Keratinocyte (primary cell): ENCODE measurements around the gene MAD1L1. TPM values are rescaled to one million over a fixed set of nuclear protein-coding genes. Genes with fewer than 3 reads are reported as not detected.

Experiments
- DNase-seq: peaks from one replicate; pipeline ENCODE4 v3.0.0-alpha.2; 2011; ENCODE audit warnings: low read depth, missing footprints, low spot score
- FAIRE-seq: peaks from 2 replicates; lab custom pipeline; 2011; peaks lifted over from hg19 to GRCh38; lab: Jason Lieb, UNC
- H2AFZ ChIP-seq: 2 replicates; pipeline ENCODE4 v1.6.0; 2012; ENCODE audit warnings: low read length, control low read depth, inconsistent platforms; ENCODE audit not compliant: control insufficient read depth
- H3K27ac ChIP-seq: 2 replicates; pipeline ENCODE4 v1.5.1; 2011; ENCODE audit warnings: low read length; ENCODE audit not compliant: control insufficient read depth, insufficient read depth
- H3K27me3 ChIP-seq: 3 replicates; pipeline ENCODE4 v1.6.0; 2011; ENCODE audit warnings: low read length; ENCODE audit not compliant: control insufficient read depth, insufficient read depth; ENCODE audit errors: extremely low read depth
- H3K36me3 ChIP-seq, 2 experiments: 2 replicates in 1 of 2; 3 replicates in 1 of 2; pipeline ENCODE4 v1.5.1; 2011; ENCODE audit warnings: low read length in 2 of 2, mild to moderate bottlenecking in 1 of 2; ENCODE audit not compliant: control insufficient read depth in 2 of 2, insufficient read depth in 2 of 2; ENCODE audit errors: extremely low read depth in 1 of 2
- H3K4me1 ChIP-seq: 3 replicates; pipeline ENCODE4 v1.5.1; 2011; ENCODE audit warnings: low read length; ENCODE audit not compliant: control insufficient read depth, insufficient read depth; ENCODE audit errors: extremely low read depth
- H3K4me2 ChIP-seq: 3 replicates; pipeline ENCODE4 v1.6.0; 2011; ENCODE audit warnings: low read depth, low read length; ENCODE audit not compliant: control insufficient read depth, insufficient read depth; ENCODE audit errors: extremely low read depth
- H3K4me3 ChIP-seq, 3 experiments: fragments of 200-600 bp in 1 of 3; sonication (generic) in 1 of 3; 2 replicates in 2 of 3; 3 replicates in 1 of 3; pipeline ENCODE4 v1.5.1; 2011 to 2016; ENCODE audit warnings: low read length in 3 of 3, mild to moderate bottlenecking in 3 of 3, control low read depth in 2 of 3, inconsistent platforms in 1 of 3, low read depth in 1 of 3, mixed read lengths in 1 of 3, mixed run types in 1 of 3, moderate library complexity in 1 of 3; ENCODE audit not compliant: control insufficient read depth in 2 of 3, insufficient read depth in 2 of 3; ENCODE audit errors: extremely low read depth in 1 of 3
- H3K79me2 ChIP-seq: 2 replicates; pipeline ENCODE4 v1.6.0; 2012; ENCODE audit warnings: low read length; ENCODE audit not compliant: control insufficient read depth, insufficient read depth
- H3K9ac ChIP-seq: 3 replicates; pipeline ENCODE4 v1.6.0; 2011; ENCODE audit warnings: low read length; ENCODE audit not compliant: control insufficient read depth, insufficient read depth; ENCODE audit errors: extremely low read depth
- H3K9me1 ChIP-seq: 3 replicates; pipeline ENCODE4 v1.6.0; 2011; ENCODE audit warnings: low read length; ENCODE audit not compliant: control insufficient read depth, insufficient read depth; ENCODE audit errors: extremely low read depth
- H3K9me3 ChIP-seq: 2 replicates; pipeline ENCODE4 v1.5.1; 2012; ENCODE audit warnings: low read depth, low read length; ENCODE audit not compliant: control insufficient read depth
- H4K20me1 ChIP-seq: 3 replicates; pipeline ENCODE4 v1.6.0; 2011; ENCODE audit warnings: low read length; ENCODE audit not compliant: control insufficient read depth, insufficient read depth; ENCODE audit errors: extremely low read depth
- EZH2 ChIP-seq: IDR thresholded peaks from one replicate; pipeline ENCODE4 v1.6.1; 2012; ENCODE audit warnings: inconsistent platforms, mild to moderate bottlenecking, low read length, moderate library complexity
- dilution Hi-C: fragments of 300-500 bp; cut with MboI; formaldehyde crosslinking; loops from one replicate; pipeline ENCODE4 v1.7.0; 2020; ENCODE audit warnings: low sequenced_read_pairs; ENCODE audit not compliant: extremely low pct_ligation_motif_present
- polyA plus RNA-seq, 5 experiments: library from polyadenylated mRNA; depleted of rRNA in 3 of 5; stranded (reverse) in 3 of 5; stranded (forward) in 1 of 5; unstranded in 1 of 5; fragments of >200 nt; gene quantifications; 1 replicate in 1 of 5; 2 replicates in 3 of 5; 3 replicates in 1 of 5; pipeline versions ENCODE4 v1.2.1 to v1.2.3, GENCODE V29; 2011 to 2012; ENCODE audit warnings: missing spikeins in 2 of 5, low read depth in 1 of 5, low replicate concordance in 1 of 5
- TF ChIP-seq, protein P1 (sequence below), 3 experiments: IDR thresholded peaks in 1 of 3; conservative IDR thresholded peaks in 1 of 3; optimal IDR thresholded peaks in 1 of 3; 2 replicates in 2 of 3; 3 replicates in 1 of 3; pipeline versions ENCODE3 to v1.5.1; 2011; ENCODE audit warnings: low read length in 3 of 3, mild to moderate bottlenecking in 3 of 3, moderate library complexity in 2 of 3, control low read depth in 1 of 3, inconsistent platforms in 1 of 3; ENCODE audit not compliant: insufficient read depth in 2 of 3; ENCODE audit errors: extremely low read depth in 1 of 3

Gene MAD1L1
- polyA plus RNA-seq, 1 donor (not counting 4 experiments of a cell fraction or from before 2014, with no cell fraction given), result 18.0 TPM

DNA sequence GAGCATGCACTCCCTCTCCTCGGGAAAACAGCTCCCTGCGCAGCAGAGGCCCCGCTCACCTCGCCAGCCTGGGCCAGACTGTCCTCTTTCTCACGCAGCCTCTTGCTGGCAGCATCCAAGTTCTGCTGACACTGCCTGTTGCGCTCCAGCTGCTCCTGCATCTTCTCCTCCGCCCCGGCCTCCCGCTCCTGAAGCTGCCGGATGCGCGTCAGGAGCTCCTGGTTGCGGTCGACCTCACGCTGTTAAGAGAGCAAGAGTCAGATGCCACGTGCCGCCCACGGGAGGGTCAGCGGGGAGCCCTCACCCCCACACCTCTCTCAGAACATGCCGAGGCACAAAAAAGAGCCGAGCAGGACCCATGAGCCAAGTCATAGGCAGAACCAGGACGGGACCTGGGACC, 10.2 kb downstream of the MAD1L1 start:
- Histone ChIP-seq H3K36me3 (peaks cover 23 to 31% of the 10 kb centered on the region in 2 experiments), H3K4me3 (no peak overlapping the region), H3K27me3 (no peaks in the 10 kb centered on the region), H2AFZ (no peak overlapping the region), H3K79me2 (peaks cover 34% of the 10 kb centered on the region), H3K9me1 (no peaks in the 10 kb centered on the region), H4K20me1 (peaks cover 6% of the 10 kb centered on the region), H3K27ac (no peak overlapping the region), H3K4me1 (peaks cover 25% of the 10 kb centered on the region), H3K4me2 (no peak overlapping the region), H3K9me3 (no peaks in the 10 kb centered on the region), H3K9ac (no peak overlapping the region)
- dilution Hi-C loops, result no loop called here
- FAIRE-seq (no peak), DNase-seq (no peak)
- TF ChIP-seq, protein P1, sequence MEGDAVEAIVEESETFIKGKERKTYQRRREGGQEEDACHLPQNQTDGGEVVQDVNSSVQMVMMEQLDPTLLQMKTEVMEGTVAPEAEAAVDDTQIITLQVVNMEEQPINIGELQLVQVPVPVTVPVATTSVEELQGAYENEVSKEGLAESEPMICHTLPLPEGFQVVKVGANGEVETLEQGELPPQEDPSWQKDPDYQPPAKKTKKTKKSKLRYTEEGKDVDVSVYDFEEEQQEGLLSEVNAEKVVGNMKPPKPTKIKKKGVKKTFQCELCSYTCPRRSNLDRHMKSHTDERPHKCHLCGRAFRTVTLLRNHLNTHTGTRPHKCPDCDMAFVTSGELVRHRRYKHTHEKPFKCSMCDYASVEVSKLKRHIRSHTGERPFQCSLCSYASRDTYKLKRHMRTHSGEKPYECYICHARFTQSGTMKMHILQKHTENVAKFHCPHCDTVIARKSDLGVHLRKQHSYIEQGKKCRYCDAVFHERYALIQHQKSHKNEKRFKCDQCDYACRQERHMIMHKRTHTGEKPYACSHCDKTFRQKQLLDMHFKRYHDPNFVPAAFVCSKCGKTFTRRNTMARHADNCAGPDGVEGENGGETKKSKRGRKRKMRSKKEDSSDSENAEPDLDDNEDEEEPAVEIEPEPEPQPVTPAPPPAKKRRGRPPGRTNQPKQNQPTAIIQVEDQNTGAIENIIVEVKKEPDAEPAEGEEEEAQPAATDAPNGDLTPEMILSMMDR (optimal IDR thresholded peaks at IDR 0.05 in 1 of 3, IDR thresholded peaks at IDR 0.05 in 1 of 3, conservative IDR thresholded peaks at IDR 0.05 in 1 of 3; ENCODE audit: extremely low read depth in 1 of 3, insufficient read depth in 2 of 3, low read length in 3 of 3), result no peak
- no peak for TF ChIP-seq EZH2

DNA sequence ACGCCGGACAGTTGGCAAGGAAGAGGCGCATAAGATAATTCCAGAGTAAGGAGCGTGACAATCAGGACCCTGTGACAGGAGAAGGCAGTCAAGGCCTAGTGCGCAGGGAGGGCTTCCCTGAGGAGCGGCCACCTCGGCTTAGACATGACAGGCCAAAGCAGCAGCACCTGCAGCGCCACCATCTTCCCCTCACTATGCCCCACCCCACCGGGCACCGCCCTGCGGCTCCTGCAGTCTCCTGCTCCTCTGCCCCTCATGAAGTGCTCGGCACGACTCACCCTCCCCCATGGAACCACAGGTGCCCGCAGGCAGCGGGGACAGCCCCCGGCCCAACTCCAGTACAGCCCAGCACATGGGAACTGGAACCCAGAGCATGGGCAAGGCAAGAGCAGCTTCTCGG, 11.8 kb downstream of the MAD1L1 start:
- H3K4me3 ChIP-seq, result no peak overlapping the region
- peaks cover 27% of the 10 kb centered on the region in 2 experiments for H3K36me3 ChIP-seq
- DNase-seq (no peak), FAIRE-seq (no peak)
- H3K4me2 ChIP-seq, result no peak overlapping the region
- H2AFZ ChIP-seq, result no peak overlapping the region
- no peaks in the 10 kb centered on the region for H3K9me1 ChIP-seq
- peaks cover 22% of the 10 kb centered on the region for H3K4me1 ChIP-seq
- H3K27ac ChIP-seq, result no peak overlapping the region
- dilution Hi-C loops, result no loop called here
- no peaks in the 10 kb centered on the region for H3K27me3 ChIP-seq
- TF ChIP-seq EZH2, result no peak
- TF ChIP-seq, protein P1 (optimal IDR thresholded peaks at IDR 0.05 in 1 of 3, IDR thresholded peaks at IDR 0.05 in 1 of 3, conservative IDR thresholded peaks at IDR 0.05 in 1 of 3; ENCODE audit: extremely low read depth in 1 of 3, insufficient read depth in 2 of 3, low read length in 3 of 3), result no peak
- peaks cover 6% of the 10 kb centered on the region for H4K20me1 ChIP-seq
- no peaks in the 10 kb centered on the region for H3K9me3 ChIP-seq
- H3K9ac ChIP-seq, result no peak overlapping the region
- H3K79me2 ChIP-seq, result peaks cover 32% of the 10 kb centered on the region
